NCI-H2227 treated with DMSO at 0.1 percent for 48 hours (cell line): Measurements from ENCODE around the gene NMT1.

Experiments used
- DNase-seq: peaks from one replicate; lab custom pipeline; 2025; lab: John Stamatoyannopoulos, UW

The NMT1 gene

DNA sequence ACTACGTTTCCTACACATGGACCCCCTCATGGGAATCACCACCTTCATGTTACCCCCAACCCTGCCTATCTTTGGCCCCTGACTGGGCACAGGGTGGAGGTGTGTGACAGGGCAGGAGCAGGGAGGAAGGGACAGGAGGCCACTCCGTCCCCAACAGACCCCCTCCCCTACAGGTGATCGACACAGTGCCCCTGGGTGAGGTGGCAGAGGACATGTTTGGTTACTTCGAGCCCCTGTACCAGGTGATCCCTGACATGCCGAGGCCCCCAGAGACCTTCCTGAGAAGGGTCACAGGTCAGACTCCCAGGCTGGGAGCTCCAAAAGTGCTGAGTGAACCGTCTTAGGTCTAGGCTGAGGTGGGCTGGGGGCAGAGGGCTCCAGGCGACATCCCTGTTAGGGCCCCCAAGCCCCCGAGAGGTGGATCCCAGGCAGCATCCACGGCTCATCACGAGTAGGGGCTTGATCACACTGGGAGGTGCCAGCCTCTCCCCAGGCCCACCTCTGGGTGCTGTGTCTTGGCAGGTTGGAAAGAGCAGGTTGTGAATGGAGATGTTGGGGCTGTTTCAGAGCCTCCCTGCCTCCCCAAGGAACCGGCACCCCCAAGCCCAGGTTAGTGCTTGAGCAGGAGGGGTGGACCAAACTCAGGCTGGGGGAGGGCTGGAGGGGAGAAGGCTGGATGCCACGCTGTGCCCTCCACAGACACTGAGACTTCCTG lies 75.9 kb downstream of the NMT1 start:
- DNase-seq = no peak

DNA sequence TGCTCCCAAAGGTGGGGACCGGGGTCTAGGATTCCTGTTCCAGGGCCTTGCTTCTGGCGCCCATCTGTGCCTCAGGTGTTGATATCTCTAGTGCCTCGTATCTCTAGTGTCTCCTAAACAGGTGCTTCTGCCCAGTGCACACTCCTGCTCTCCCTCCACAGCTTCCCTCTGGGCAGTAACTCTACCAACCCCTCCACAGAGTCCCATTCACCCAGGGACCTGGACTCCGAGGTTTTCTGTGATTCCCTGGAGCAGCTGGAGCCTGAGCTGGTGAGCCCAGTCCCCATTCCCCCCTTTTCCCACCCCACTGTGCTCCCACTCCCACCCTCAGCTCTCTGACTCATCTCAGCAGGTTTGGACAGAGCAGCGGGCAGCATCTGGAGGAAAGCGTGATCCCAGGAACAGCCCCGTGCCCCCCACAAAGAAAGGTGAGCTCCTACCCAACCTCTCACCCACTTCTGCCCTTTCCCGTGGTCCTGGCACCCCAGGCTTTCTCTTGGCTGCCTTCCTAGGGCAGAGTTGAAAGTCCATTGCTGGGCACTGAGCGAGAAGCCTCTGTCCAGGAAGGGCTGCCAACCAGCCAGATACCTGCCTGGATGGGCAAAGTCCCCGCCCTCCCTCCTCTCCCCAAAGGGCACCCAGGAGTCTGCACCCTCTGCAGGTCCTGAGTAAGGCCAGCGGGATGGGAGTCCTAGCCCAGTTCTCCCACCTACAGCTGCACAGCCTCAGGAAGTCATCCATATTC lies 76.6 kb downstream of the NMT1 start:
- DNase-seq = no peak

- no peak for DNase-seq
These were observed 77.9 kb downstream of the NMT1 start for GRCh38 chr17:45138911-45139532.

DNA sequence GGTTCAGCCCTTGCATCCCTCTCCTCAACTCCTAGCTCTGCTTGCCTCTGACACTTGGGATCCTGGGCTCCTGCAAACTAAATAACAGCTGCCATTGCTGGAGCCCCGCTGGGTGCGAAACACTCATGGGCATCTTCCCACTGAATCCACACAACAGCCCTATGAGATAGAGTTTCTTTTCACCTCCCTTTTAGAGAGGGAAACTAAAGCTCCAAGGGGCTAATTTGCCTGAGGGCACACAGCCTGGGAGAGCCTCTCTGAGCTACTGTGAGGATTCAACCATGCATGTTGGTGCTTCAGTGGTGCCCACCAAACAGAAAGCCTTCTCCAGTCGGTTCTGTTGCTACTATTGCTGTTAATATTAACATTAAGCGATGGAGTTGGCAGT lies 78.4 kb downstream of the NMT1 start:
- DNase-seq = no peak

DNA sequence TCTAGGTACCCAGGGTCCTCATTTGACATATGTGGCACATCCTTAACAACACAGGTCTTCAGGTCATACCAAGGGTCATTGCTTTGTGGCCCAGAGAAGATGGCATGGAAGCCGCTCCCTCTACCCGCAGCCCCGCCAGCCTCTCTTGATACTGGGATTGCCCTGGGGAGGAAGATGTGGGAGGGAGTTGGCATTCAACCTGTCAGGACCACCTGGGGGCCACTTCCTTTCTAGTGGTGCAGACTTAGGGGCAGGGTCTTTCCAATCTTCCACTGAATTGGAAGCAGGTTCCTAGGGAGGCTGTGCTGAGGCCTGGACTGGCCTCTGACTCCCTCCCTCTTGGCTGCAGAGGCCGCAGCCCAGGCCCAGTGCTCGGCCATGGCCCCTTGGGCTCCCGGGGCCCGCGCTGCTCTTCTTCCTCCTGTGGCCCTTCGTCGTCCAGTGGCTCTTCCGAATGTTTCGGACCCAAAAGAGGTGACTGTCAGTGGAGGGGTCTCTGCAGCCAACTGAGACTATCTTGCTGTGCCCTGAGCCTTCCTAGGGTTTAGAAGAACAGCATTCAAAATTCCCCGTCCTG lies 82.1 kb downstream of the NMT1 start:
- DNase-seq = no peak

GRCh38 chr17:45143767-45144198 lies 82.7 kb downstream of the NMT1 start:
- no peak for DNase-seq

GRCh38 chr17:45144199-45145034 lies 83.3 kb downstream of the NMT1 start:
- no peak for DNase-seq

DNA sequence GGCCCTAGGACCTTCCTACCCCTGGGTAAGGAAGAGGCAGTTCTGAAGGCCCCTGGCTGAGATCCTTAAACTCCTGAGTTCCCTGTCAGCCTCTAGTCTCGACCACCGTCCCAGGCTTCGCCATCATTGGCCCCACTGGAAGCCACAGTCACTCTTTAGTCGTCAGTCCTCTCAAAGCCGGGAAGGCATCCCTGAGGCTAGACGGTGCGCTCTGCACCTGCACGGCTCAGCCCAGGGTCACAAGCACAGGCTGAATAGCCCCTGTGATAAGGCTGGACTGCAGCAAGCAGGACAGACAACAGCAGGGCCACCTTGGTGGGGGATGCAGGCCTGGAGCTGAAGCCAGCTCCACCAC lies 83.9 kb downstream of the NMT1 start:
- no peak for DNase-seq

- DNase-seq = no peak
These were observed 85.0 kb downstream of the NMT1 start for GRCh38 chr17:45146166-45146565.

DNA sequence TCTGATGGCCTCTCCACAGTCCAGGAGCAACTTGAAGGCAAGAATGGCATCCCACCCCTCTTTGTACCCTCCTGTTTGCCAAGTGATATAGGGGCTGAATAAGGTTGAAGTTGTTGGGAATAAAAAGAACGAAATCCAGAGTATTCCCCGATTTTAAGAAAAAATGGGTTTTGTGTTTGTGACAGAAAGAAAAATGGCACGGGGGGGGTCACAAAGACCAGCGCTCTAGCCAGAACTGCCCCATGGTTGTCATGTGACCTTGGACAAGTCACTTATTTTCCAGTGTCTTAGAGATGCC lies 85.4 kb downstream of the NMT1 start:
- no peak for DNase-seq

DNA sequence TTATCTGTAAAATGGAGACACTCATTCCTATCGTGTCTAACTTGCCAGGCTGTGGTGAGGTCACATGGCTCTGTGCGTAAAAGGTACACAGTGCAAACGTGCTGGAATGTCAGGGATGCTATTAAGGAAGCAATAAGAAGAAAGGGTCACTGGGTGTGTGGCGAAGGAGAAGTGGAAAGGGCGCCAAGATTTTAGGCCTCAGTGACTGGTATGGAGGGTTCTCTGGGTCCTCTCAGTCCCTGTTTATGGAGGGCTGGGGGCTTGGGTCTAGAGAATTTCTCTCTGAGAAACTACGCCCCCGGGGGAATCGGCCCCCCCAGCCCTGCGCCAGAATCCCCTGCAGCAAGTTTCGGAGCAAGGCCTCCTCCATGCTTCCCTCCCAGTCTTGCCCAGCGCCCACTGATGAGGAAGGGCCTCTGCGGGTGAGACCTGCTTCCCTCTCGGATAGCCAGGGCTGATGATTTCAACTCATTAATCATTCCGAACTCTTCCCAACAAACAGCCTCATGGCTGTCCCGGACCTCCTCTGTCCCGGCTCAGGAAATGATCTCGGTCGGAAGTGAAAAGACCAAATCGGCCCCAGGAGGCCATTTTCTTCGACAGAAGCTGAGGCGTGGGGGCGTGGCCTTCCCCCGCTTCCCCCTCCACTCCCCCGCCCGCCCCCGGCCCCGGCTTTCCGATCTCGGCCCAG lies 85.9 kb downstream of the NMT1 start:
- DNase-seq = peak; percentile 93

GRCh38 chr17:45147581-45148182 lies 86.6 kb downstream of the NMT1 start:
- peak; percentile 97 for DNase-seq

DNA sequence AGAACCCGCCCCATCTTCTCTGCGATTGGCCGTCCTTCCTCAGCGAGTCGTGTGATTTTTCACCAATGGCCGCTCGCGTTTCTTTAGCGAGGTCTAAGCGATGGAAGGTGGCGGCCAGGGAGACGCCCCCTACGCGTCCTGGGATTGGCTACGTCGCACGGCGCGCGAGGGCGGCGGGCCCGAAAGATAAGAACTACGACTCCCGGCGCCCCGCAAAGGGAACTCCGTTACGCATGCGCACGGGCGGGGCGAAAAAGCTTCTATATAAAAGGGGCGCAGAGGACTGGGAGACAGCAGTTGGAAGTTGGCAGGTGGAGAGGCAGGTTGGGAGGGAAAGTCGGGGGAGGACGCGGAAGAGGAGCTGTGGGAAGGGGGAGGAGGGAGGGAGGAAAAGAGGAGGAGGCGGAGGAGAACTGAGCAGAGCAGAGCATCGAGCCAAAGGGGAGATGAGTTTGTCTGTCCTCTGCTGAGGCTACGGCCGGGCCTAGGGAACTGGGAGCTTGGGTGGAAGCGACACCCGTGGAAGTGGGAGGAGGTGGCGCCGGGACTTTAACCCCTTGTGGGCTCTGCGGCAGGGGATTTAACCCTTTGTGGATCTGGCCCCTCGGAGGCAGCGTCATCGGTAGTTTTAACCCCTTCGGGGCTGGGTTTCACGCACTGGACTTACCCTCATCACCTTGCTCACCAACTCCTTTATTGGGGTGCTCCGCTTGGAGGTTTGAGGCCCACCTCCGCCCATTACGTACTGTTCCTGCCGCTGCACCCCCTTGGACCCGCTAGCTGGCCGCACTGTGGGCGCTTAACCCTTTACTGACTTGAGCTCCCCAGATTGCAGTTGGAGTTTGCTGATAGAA lies 87.3 kb downstream of the NMT1 start, which contains the start of gene HEXIM1:
Gene HEXIM1 (plus strand): TSS at position 293 of the 854 bp plus-strand sequence. CDS start 716 bp downstream, outside the sequence.
- peak; percentile 99 for DNase-seq

- DNase-seq = peak; percentile 77
These were observed 88.0 kb downstream of the NMT1 start for GRCh38 chr17:45149037-45149668.

DNA sequence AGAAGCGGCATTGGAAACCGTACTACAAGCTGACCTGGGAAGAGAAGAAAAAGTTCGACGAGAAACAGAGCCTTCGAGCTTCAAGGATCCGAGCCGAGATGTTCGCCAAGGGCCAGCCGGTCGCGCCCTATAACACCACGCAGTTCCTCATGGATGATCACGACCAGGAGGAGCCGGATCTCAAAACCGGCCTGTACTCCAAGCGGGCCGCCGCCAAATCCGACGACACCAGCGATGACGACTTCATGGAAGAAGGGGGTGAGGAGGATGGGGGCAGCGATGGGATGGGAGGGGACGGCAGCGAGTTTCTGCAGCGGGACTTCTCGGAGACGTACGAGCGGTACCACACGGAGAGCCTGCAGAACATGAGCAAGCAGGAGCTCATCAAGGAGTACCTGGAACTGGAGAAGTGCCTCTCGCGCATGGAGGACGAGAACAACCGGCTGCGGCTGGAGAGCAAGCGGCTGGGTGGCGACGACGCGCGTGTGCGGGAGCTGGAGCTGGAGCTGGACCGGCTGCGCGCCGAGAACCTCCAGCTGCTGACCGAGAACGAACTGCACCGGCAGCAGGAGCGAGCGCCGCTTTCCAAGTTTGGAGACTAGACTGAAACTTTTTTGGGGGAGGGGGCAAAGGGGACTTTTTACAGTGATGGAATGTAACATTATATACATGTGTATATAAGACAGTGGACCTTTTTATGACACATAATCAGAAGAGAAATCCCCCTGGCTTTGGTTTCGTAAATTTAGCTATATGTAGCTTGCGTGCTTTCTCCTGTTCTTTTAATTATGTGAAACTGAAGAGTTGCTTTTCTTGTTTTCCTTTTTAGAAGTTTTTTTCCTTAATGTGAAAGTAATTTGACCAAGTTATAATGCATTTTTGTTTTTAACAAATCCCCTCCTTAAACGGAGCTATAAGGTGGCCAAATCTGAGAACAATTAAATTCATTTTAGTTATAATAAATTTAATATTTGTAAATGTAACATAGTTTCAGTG lies 88.8 kb downstream of the NMT1 start:
- DNase-seq = peak; percentile 34

DNA sequence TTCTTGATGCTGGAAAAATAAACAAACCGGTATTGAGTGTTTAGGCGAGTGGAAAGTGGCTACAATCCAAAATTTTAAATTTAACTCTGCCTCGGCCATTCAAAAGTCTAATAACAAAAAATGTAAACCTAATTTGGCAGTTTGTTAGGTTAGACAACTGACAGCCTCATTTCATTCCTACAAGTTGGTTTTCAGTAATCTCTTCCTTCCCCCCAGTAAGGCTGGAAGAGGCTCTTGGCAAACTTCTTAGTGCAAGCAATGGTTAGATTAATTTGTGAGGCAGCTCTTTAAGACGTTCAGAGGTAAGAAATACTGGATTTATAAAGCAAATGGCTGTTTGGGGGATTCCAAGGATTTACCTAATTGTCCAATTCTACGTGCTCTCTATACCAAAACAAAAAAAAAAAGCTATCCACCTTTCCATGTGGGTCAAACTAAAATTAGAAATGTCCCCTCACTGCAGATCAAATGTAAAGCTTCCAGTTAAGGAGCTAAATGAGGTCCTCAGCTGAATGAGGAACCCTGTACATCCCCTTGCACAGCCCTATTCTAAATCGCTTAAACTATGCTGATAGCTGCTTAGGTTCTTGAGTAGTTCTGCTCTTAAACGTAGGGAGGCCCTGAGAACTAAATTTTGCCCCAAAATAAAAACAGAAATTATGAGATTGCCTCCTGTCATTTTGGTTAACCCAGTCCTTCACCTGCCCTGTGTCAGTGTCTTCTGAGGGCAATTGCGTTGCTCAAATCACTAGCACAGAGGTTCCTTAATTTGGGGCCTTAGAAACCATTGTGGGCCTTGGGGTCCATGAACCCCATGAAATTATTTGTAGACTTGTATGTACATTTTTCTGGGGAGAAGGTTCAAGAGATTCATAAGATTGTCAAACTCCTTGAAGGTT lies 90.0 kb downstream of the NMT1 start:
- no peak for DNase-seq

GRCh38 chr17:45155029-45155428 lies 93.9 kb downstream of the NMT1 start:
- DNase-seq = no peak
